Measurements from ENCODE around the gene CKAP5. TPM values are rescaled to one million over a fixed set of nuclear protein-coding genes. Genes with fewer than 3 reads are reported as not detected.
"Not testable (repeated sequence)": the region's sequence is repeated elsewhere in the genome, so short reads cannot be mapped to it uniquely, and the experiment has no call there.

The CKAP5 gene
- total RNA-seq, 1 donor from 2014 or later = 151 TPM

GRCh38 chr11:46721286-46721685 lies 124.8 kb downstream of the CKAP5 start:
- peak overlapping the region; percentile 81 for H3K27ac Mint-ChIP-seq
- no peak for DNase-seq (ENCODE audit: low spot score, unreplicated experiment)
- peaks cover 22% of the 10 kb centered on the region for H3K4me1 Mint-ChIP-seq (ENCODE audit: low read depth)
- no peak overlapping the region for H3K4me3 Mint-ChIP-seq (ENCODE audit: low read depth)
- H3K27me3 Mint-ChIP-seq = no peaks in the 10 kb centered on the region
- TF ChIP-seq, protein P1, sequence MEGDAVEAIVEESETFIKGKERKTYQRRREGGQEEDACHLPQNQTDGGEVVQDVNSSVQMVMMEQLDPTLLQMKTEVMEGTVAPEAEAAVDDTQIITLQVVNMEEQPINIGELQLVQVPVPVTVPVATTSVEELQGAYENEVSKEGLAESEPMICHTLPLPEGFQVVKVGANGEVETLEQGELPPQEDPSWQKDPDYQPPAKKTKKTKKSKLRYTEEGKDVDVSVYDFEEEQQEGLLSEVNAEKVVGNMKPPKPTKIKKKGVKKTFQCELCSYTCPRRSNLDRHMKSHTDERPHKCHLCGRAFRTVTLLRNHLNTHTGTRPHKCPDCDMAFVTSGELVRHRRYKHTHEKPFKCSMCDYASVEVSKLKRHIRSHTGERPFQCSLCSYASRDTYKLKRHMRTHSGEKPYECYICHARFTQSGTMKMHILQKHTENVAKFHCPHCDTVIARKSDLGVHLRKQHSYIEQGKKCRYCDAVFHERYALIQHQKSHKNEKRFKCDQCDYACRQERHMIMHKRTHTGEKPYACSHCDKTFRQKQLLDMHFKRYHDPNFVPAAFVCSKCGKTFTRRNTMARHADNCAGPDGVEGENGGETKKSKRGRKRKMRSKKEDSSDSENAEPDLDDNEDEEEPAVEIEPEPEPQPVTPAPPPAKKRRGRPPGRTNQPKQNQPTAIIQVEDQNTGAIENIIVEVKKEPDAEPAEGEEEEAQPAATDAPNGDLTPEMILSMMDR (IDR thresholded peaks at IDR 0.05; ENCODE audit: unreplicated experiment) = no peak
- no peaks in the 10 kb centered on the region for H3K9me3 Mint-ChIP-seq (ENCODE audit: low read depth)
- no peaks in the 10 kb centered on the region for H3K36me3 Mint-ChIP-seq (ENCODE audit: insufficient read depth)

GRCh38 chr11:46719543-46720218 lies 126.4 kb downstream of the CKAP5 start:
- Mint-ChIP-seq H3K4me3 (ENCODE audit: low read depth) (no peak overlapping the region), H3K27me3 (no peaks in the 10 kb centered on the region)
- TF ChIP-seq, protein P1 (IDR thresholded peaks at IDR 0.05; ENCODE audit: unreplicated experiment) = no peak

GRCh38 chr11:46719048-46719542 lies 127.0 kb downstream of the CKAP5 start, which contains the start of gene F2:
F2 (plus strand) TSS chr11:46719213; CDS start chr11:46719236, 23 bp downstream.
- no peak for DNase-seq (ENCODE audit: low spot score, unreplicated experiment)
- peaks cover 20% of the 10 kb centered on the region for H3K4me1 Mint-ChIP-seq (ENCODE audit: low read depth)
- no peaks in the 10 kb centered on the region for H3K27me3 Mint-ChIP-seq
- no peaks in the 10 kb centered on the region for H3K36me3 Mint-ChIP-seq (ENCODE audit: insufficient read depth)
- H3K9me3 Mint-ChIP-seq (ENCODE audit: low read depth) = no peaks in the 10 kb centered on the region
- H3K4me3 Mint-ChIP-seq (ENCODE audit: low read depth) = peak within 1 kb of the TSS; percentile 19
- H3K27ac Mint-ChIP-seq = peak within 1 kb of the TSS; percentile 86
- TF ChIP-seq, protein P1 (IDR thresholded peaks at IDR 0.05; ENCODE audit: unreplicated experiment) = no peak

More at GRCh38 chr11:46719543-46720218, 126.4 kb downstream of the CKAP5 start:
- no peaks in the 10 kb centered on the region for H3K9me3 Mint-ChIP-seq (ENCODE audit: low read depth)
- peak overlapping the region; percentile 86 for H3K27ac Mint-ChIP-seq
- peaks cover 20% of the 10 kb centered on the region for H3K4me1 Mint-ChIP-seq (ENCODE audit: low read depth)
- no peaks in the 10 kb centered on the region for H3K36me3 Mint-ChIP-seq (ENCODE audit: insufficient read depth)
- no peak for DNase-seq (ENCODE audit: low spot score, unreplicated experiment)

GRCh38 chr11:46718155-46719019 lies 127.7 kb downstream of the CKAP5 start:
- Mint-ChIP-seq H3K4me1 (ENCODE audit: low read depth) (peaks cover 18% of the 10 kb centered on the region), H3K36me3 (ENCODE audit: insufficient read depth) (no peaks in the 10 kb centered on the region), H3K27me3 (no peaks in the 10 kb centered on the region), H3K27ac (peak overlapping the region; percentile 86), H3K9me3 (ENCODE audit: low read depth) (no peaks in the 10 kb centered on the region), H3K4me3 (ENCODE audit: low read depth) (no peak overlapping the region)
- TF ChIP-seq, protein P1 (IDR thresholded peaks at IDR 0.05; ENCODE audit: unreplicated experiment) = no peak
- no peak for DNase-seq (ENCODE audit: low spot score, unreplicated experiment)

DNA sequence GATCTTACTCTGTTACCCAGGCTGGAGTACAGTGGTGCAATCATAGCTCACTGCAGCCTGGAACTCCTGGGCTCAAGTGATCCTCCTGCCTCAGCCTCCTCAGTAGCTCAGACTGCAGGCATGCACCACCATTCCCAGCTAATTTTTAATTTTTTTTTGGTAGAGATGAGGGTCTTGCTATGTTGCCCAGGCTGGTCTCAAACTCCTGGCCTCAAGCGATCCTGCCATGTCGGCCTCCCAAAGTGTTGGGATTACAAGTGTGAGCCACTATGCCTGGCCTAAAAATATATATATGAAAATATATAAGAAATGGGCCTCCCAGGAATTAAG lies 128.3 kb downstream of the CKAP5 start:
- Mint-ChIP-seq H3K27ac (peak overlapping the region; percentile 45), H3K4me1 (ENCODE audit: low read depth) (peaks cover 18% of the 10 kb centered on the region)
- not testable (repeated sequence) for DNase-seq (ENCODE audit: low spot score, unreplicated experiment); H3K27me3 Mint-ChIP-seq; H3K36me3 Mint-ChIP-seq (ENCODE audit: insufficient read depth); H3K4me3 Mint-ChIP-seq (ENCODE audit: low read depth); H3K9me3 Mint-ChIP-seq (ENCODE audit: low read depth)

All from progenitor cell of endocrine pancreas (in vitro differentiated cells).